PC-3 (cell line): ENCODE results near the gene GSK3B. TPM values are rescaled to one million over a fixed set of nuclear protein-coding genes. Genes with fewer than 3 reads are reported as not detected.

Experiments used
- ATAC-seq: fragments of 200-7000 bp; cut with Tn5 transposase; 2 replicates; pipeline ENCODE4 v1.9.1; 2020; ENCODE audit warnings: mild to moderate bottlenecking, moderate library complexity
- BruUV-seq: library from RNA; stranded (reverse); fragments of 400-500 nt; replicated peaks from 2 replicates; lab custom pipeline; 2021; lab: Mats Ljungman, UMichigan
- CTCF ChIA-PET: fragments of 300-600 bp; sonication (Branson Sonifier 250); formaldehyde crosslinking; loops from one replicate; lab custom pipeline; 2022; ENCODE audit warnings: antibody characterized with exemption; lab: Charles Lee
- POLR2A ChIA-PET: fragments of 300-600 bp; sonication (Branson Sonifier 250); formaldehyde crosslinking; loops from one replicate; lab custom pipeline; 2022; ENCODE audit warnings: antibody characterized with exemption; ENCODE audit not compliant: unreplicated experiment; lab: Charles Lee
- DNase-seq: peaks from one replicate; pipeline ENCODE4 v3.0.0-alpha.2; 2015
- H2AFZ ChIP-seq: fragments of 300-600 bp; sonication (generic); 2 replicates; pipeline ENCODE4 v1.6.0; 2016; ENCODE audit warnings: antibody characterized with exemption, low read length
- H3F3A ChIP-seq: fragments of 300-600 bp; sonication (generic); one replicate; pipeline ENCODE4 v1.6.0; 2017; ENCODE audit warnings: antibody characterized with exemption, low read length, control low read depth, mild to moderate bottlenecking; ENCODE audit not compliant: unreplicated experiment
- H3K27ac ChIP-seq: fragments of 300-600 bp; sonication (generic); 2 replicates; pipeline ENCODE4 v1.5.1; 2016; ENCODE audit warnings: mild to moderate bottlenecking, low read length
- H3K27me3 ChIP-seq: fragments of 300-600 bp; sonication (generic); 2 replicates; pipeline ENCODE4 v1.6.1; 2016; ENCODE audit warnings: low read length, mixed read lengths
- H3K36me3 ChIP-seq: fragments of 300-600 bp; sonication (generic); 2 replicates; pipeline ENCODE4 v1.6.1; 2016; ENCODE audit warnings: low read depth, mixed run types, low read length, mixed read lengths
- H3K4me1 ChIP-seq: fragments of 300-600 bp; sonication (generic); 2 replicates; pipeline ENCODE4 v1.5.1; 2016; ENCODE audit warnings: low read length; ENCODE audit not compliant: insufficient read depth
- H3K4me2 ChIP-seq: fragments of 300-600 bp; sonication (generic); 2 replicates; pipeline ENCODE4 v1.6.0; 2016; ENCODE audit warnings: low read length
- H3K4me3 ChIP-seq: fragments of 300-600 bp; sonication (generic); 2 replicates; pipeline ENCODE4 v1.5.1; 2016; ENCODE audit warnings: mild to moderate bottlenecking, low read length, mixed read lengths
- H3K79me2 ChIP-seq: fragments of 300-600 bp; sonication (generic); 2 replicates; pipeline ENCODE4 v1.6.1; 2017; ENCODE audit warnings: low read length, mixed read lengths
- H3K9ac ChIP-seq: fragments of 300-600 bp; sonication (generic); 2 replicates; pipeline ENCODE4 v1.6.0; 2016; ENCODE audit warnings: mild to moderate bottlenecking, low read length
- H3K9me2 ChIP-seq: fragments of 300-600 bp; sonication (generic); replicated peaks from 2 replicates; pipeline ENCODE4 v1.6.1; 2016; ENCODE audit warnings: mixed run types, low read length, mixed read lengths
- H3K9me3 ChIP-seq: fragments of 300-600 bp; sonication (generic); 2 replicates; pipeline ENCODE4 v1.6.1; 2016; ENCODE audit warnings: low read length, mixed read lengths
- H4K20me1 ChIP-seq: fragments of 300-600 bp; sonication (generic); 2 replicates; pipeline ENCODE4 v1.6.1; 2016; ENCODE audit warnings: low read length, mixed read lengths
- CTCF ChIP-seq: fragments of 300-600 bp; sonication (generic); conservative IDR thresholded peaks from 2 replicates; pipeline ENCODE4 v1.5.1; 2017; ENCODE audit warnings: antibody characterized with exemption, low read depth, mild to moderate bottlenecking, low read length
- EZH2 ChIP-seq: fragments of 300-600 bp; sonication (generic); IDR thresholded peaks from one replicate; pipeline ENCODE4 v1.6.1; 2017; ENCODE audit warnings: antibody characterized with exemption, mild to moderate bottlenecking, low read length; ENCODE audit not compliant: unreplicated experiment
- EZH2phosphoT487 ChIP-seq: fragments of 300-600 bp; sonication (generic); IDR thresholded peaks from 2 replicates; pipeline ENCODE4 v1.6.1; 2018; ENCODE audit warnings: mild to moderate bottlenecking, antibody characterized with exemption, low read length, borderline replicate concordance
- intact Hi-C: fragments of 100-400 bp; cut with micrococcal nuclease; formaldehyde crosslinking; loops from 2 replicates; pipeline ENCODE4 v1.9.0; 2023
- total RNA-seq: library from RNA; depleted of rRNA; stranded (reverse); fragments of >200 nt; gene quantifications from 2 replicates; pipeline ENCODE4 v1.2.3, GENCODE V29; 2014

GSK3B gene
- total RNA-seq, 1 experiment from 2014 or later, result 55.8 TPM

- Histone ChIP-seq H3K9me2 (no peaks in the 10 kb centered on the region), H4K20me1 (peaks cover 19% of the 10 kb centered on the region; the same call in 1 of the 2 replicates), H3K9ac (no peak overlapping the region), H3K9me3 (peaks cover 7% of the 10 kb centered on the region; the same call in 1 of the 2 replicates), H3K4me3 (no peak overlapping the region), H3K4me1 (no peaks in the 10 kb centered on the region), H3K79me2 (peaks cover 99% of the 10 kb centered on the region), H3K27ac (no peak overlapping the region), H3K27me3 (no peaks in the 10 kb centered on the region), H3F3A (no peaks in the 10 kb centered on the region), H3K36me3 (peaks cover 39% of the 10 kb centered on the region), H3K4me2 (no peak overlapping the region), H2AFZ (no peak overlapping the region)
- no peak for ATAC-seq
- no peak for DNase-seq
- BruUV-seq, result no TSS peak
- intact Hi-C loops, result no loop called here
- TF ChIP-seq EZH2phosphoT487 (no peak), EZH2 (no peak), CTCF (no peak)
- POLR2A ChIA-PET, result no interaction called here
- CTCF ChIA-PET, result no interaction called here
Measured at GRCh38 chr3:120047686-120048085, 46.6 kb downstream of the GSK3B start.

- H3K27ac ChIP-seq, result no peak overlapping the region
- no TSS peak for BruUV-seq
- peaks cover 40% of the 10 kb centered on the region for H3K9me3 ChIP-seq
- peaks cover 100% of the 10 kb centered on the region for H3K79me2 ChIP-seq
- H3K4me1 ChIP-seq, result no peaks in the 10 kb centered on the region
- no peaks in the 10 kb centered on the region for H3F3A ChIP-seq
- H2AFZ ChIP-seq, result no peak overlapping the region
- H4K20me1 ChIP-seq, result 0 out of 2 replicates have a peak, but pooled peaks cover 7% of the 10 kb centered on the region
- ChIA-PET POLR2A (no interaction called here), CTCF (no interaction called here)
- H3K9me2 ChIP-seq, result no peaks in the 10 kb centered on the region
- ATAC-seq, result no peak
- H3K4me3 ChIP-seq, result no peak overlapping the region
- intact Hi-C loops, result no loop called here
- H3K4me2 ChIP-seq, result no peak overlapping the region
- peaks cover 69% of the 10 kb centered on the region for H3K36me3 ChIP-seq
- no peak overlapping the region for H3K9ac ChIP-seq
- no peak for TF ChIP-seq EZH2phosphoT487
- TF ChIP-seq EZH2, result no peak
- no peak for TF ChIP-seq CTCF
- H3K27me3 ChIP-seq, result no peaks in the 10 kb centered on the region
- no peak for DNase-seq
Measured at GRCh38 chr3:120040813-120041377, 53.4 kb downstream of the GSK3B start.
